HepG2 (cell line): ENCODE results near the gene ALKBH2. TPM values are rescaled to one million over a fixed set of nuclear protein-coding genes. Genes with fewer than 3 reads are reported as not detected.
A peak's percentile ranks its signal among the peaks of the same experiment; 100 is the strongest.

ENCODE experiments used
- GLI4 ChIP-seq: sonication (generic); formaldehyde crosslinking; IDR thresholded peaks from 2 replicates; pipeline ENCODE4 v1.5.1; 2020; ENCODE audit warnings: missing genetic modification reagents, mild to moderate bottlenecking, moderate library complexity, borderline replicate concordance
- HNF4G ChIP-seq, 2 experiments: sonication (generic) in 1 of 2; formaldehyde crosslinking in 1 of 2; IDR thresholded peaks; 2 replicates each; pipeline versions ENCODE4 v1.4.0 to v1.6.1; 2011 to 2020; ENCODE audit warnings: borderline replicate concordance in 2 of 2, low read depth in 2 of 2, mild to moderate bottlenecking in 2 of 2, low read length in 1 of 2, missing genetic modification reagents in 1 of 2, moderate library complexity in 1 of 2
- JUN ChIP-seq: sonication (generic); formaldehyde crosslinking; IDR thresholded peaks from 2 replicates; pipeline ENCODE4 v1.4.0; 2020; ENCODE audit warnings: mild to moderate bottlenecking, missing genetic modification reagents
- MXD4 ChIP-seq: IDR thresholded peaks from 2 replicates; pipeline ENCODE4 v1.6.1; 2016; ENCODE audit warnings: mild to moderate bottlenecking, missing biosample characterization, missing genetic modification reagents
- PAX8 ChIP-seq: sonication (generic); formaldehyde crosslinking; IDR thresholded peaks from 2 replicates; pipeline ENCODE4 v1.8.0; 2022; ENCODE audit warnings: mild to moderate bottlenecking, missing genetic modification reagents, borderline replicate concordance
- PHB2 ChIP-seq: fragments of 450-650 bp; IDR thresholded peaks from 2 replicates; pipeline ENCODE4 v1.6.1; 2018; ENCODE audit not compliant: partially characterized antibody
- POLR2AphosphoS5 ChIP-seq: IDR thresholded peaks from 2 replicates; pipeline ENCODE4 v1.6.1; 2012; ENCODE audit warnings: low read depth, low read length
- POLR2G ChIP-seq: fragments of 200-400 bp; formaldehyde crosslinking; IDR thresholded peaks from 2 replicates; pipeline ENCODE4 v1.6.1; 2018; ENCODE audit warnings: mild to moderate bottlenecking, low read depth, low read length, moderate library complexity
- REPIN1 ChIP-seq: sonication (generic); formaldehyde crosslinking; IDR thresholded peaks from 2 replicates; pipeline ENCODE4 v1.8.0; 2022; ENCODE audit warnings: missing genetic modification reagents, low read depth, mild to moderate bottlenecking, borderline replicate concordance
- SAP130 ChIP-seq: IDR thresholded peaks from 2 replicates; pipeline ENCODE4 v1.6.1; 2016; ENCODE audit warnings: low read depth
- SP140L ChIP-seq: sonication (generic); formaldehyde crosslinking; IDR thresholded peaks from 2 replicates; pipeline ENCODE4 v1.4.0; 2020; ENCODE audit warnings: missing genetic modification reagents, borderline replicate concordance
- TEAD2 ChIP-seq: sonication (generic); formaldehyde crosslinking; IDR thresholded peaks from 2 replicates; pipeline ENCODE4 v1.9.0; 2021; ENCODE audit warnings: missing genetic modification reagents
- ZBTB40 ChIP-seq, 2 experiments: fragments of 450-650 bp in 1 of 2; sonication (generic) in 1 of 2; formaldehyde crosslinking in 1 of 2; IDR thresholded peaks; 2 replicates each; pipeline versions ENCODE4 v1.6.1 to v1.8.0; 2016 to 2022; ENCODE audit warnings: antibody characterized with exemption in 1 of 2, mild to moderate bottlenecking in 1 of 2, missing genetic modification reagents in 1 of 2
- ZBTB43 ChIP-seq: sonication (generic); formaldehyde crosslinking; conservative IDR thresholded peaks from 2 replicates; pipeline ENCODE4 v1.4.0; 2020; ENCODE audit warnings: missing genetic modification reagents
- ZFP36L1 ChIP-seq: sonication (generic); formaldehyde crosslinking; IDR thresholded peaks from 2 replicates; pipeline ENCODE4 v1.8.0; 2022; ENCODE audit warnings: mild to moderate bottlenecking, missing genetic modification reagents, moderate library complexity
- ZNF343 ChIP-seq: sonication (generic); formaldehyde crosslinking; IDR thresholded peaks from 2 replicates; pipeline ENCODE4 v1.4.0; 2020; ENCODE audit warnings: mild to moderate bottlenecking, missing genetic modification reagents
- polyA plus RNA-seq, 8 experiments: library from polyadenylated mRNA; depleted of rRNA in 3 of 8; stranded (reverse) in 7 of 8; unstranded in 1 of 8; fragments of >200 nt; fragmentation: Illumina TruSeq in 4 of 8; extraction: Trizol in 4 of 8; gene quantifications; 2 replicates each; pipeline versions ENCODE4 v1.2.1 to v1.2.3, GENCODE V29; 2011 to 2016; ENCODE audit warnings: low read depth in 4 of 8, missing spikeins in 1 of 8, mixed read lengths in 1 of 8; ENCODE audit not compliant: insufficient read depth in 1 of 8
- total RNA-seq, 5 experiments: library from RNA; depleted of rRNA; stranded (reverse); fragments of >200 nt; fragmentation: Illumina TruSeq; extraction: Trizol; gene quantifications; 2 replicates each; pipeline ENCODE4 v1.2.3, GENCODE V29; 2016; ENCODE audit warnings: low read depth in 1 of 5
- TF ChIP-seq, protein P1 (sequence below): sonication (generic); formaldehyde crosslinking; conservative IDR thresholded peaks from 2 replicates; pipeline ENCODE4 v1.5.0; 2020; ENCODE audit warnings: missing genetic modification reagents

ALKBH2 gene
- total and polyA plus RNA-seq, 2 of the 13 experiments (the other 11 are each of a cell fraction or from before 2014, with no cell fraction given), result 21.0 to 40.5 TPM

- TF ChIP-seq ZBTB40 (IDR thresholded peaks at IDR 0.05) (no peak), ZBTB40 (CRISPR knock-in tag; IDR thresholded peaks at IDR 0.05) (no peak), ZNF343 (CRISPR knock-in tag) (no peak), SP140L (CRISPR knock-in tag) (no peak), TEAD2 (CRISPR knock-in tag) (no peak), PAX8 (CRISPR knock-in tag) (no peak), POLR2AphosphoS5 (peak; percentile 6; the same call in 1 of the 2 replicates), PHB2 (no peak), POLR2G (0 out of 2 replicates have a peak, but pooled peaks have one; percentile 41), HNF4G (IDR thresholded peaks at IDR 0.05; ENCODE audit: borderline replicate concordance, low read depth, low read length) (peak; percentile 59; the same call in 1 of the 2 replicates), HNF4G (CRISPR knock-in tag; IDR thresholded peaks at IDR 0.05; ENCODE audit: borderline replicate concordance, low read depth) (no peak), ZFP36L1 (CRISPR knock-in tag) (no peak), JUN (CRISPR knock-in tag) (no peak), REPIN1 (CRISPR knock-in tag) (0 out of 2 replicates have a peak, but pooled peaks have one; percentile 21), ZBTB43 (CRISPR knock-in tag) (no peak), MXD4 (CRISPR knock-in tag) (no peak), GLI4 (no peak), SAP130 (CRISPR knock-in tag) (no peak)
- TF ChIP-seq, protein P1, sequence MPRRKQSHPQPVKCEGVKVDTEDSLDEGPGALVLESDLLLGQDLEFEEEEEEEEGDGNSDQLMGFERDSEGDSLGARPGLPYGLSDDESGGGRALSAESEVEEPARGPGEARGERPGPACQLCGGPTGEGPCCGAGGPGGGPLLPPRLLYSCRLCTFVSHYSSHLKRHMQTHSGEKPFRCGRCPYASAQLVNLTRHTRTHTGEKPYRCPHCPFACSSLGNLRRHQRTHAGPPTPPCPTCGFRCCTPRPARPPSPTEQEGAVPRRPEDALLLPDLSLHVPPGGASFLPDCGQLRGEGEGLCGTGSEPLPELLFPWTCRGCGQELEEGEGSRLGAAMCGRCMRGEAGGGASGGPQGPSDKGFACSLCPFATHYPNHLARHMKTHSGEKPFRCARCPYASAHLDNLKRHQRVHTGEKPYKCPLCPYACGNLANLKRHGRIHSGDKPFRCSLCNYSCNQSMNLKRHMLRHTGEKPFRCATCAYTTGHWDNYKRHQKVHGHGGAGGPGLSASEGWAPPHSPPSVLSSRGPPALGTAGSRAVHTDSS (CRISPR knock-in tag), result no peak
Measured at GRCh38 chr12:109053382-109054123, 39.7 kb downstream of the ALKBH2 start (continued).
